Measurements from ENCODE around the gene KCTD14. TPM values are rescaled to one million over a fixed set of nuclear protein-coding genes. Genes with fewer than 3 reads are reported as not detected.
A peak's percentile ranks its signal among the peaks of the same experiment; 100 is the strongest.
"Not testable (repeated sequence)": the region's sequence is repeated elsewhere in the genome, so short reads cannot be mapped to it uniquely, and the experiment has no call there.

KCTD14 gene
- total and polyA plus RNA-seq, 4 experiments from 2014 or later: 0.20 TPM; not detected in 3

DNA sequence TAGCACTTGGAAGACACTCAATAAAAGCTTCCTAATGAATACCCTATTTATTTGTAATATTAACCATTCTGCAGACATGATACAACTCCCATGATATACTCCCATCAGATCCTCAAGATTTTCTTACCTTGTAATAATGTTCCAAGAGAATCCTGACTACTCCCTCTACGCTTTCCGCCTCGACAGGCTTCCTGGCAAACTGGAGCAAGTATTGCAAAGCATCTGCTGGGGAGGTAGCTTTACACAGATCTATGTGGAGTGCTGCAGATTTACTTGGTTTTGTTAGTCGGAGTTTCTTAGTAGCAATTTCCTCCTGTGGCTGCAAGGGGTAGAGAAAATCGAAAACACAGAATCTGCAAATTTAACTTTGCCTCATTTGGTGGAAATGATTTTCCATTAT is 32.1 kb downstream of the KCTD14 start:
- H3K36me3 ChIP-seq (ENCODE audit: insufficient read depth, low read length): peaks cover 11% of the 10 kb centered on the region
- no peak overlapping the region for H3K4me3 Mint-ChIP-seq
- H3K4me3 ChIP-seq (ENCODE audit: low read length in 2 of 2): no peak overlapping the region
- peaks cover 30 to 38% of the 10 kb centered on the region in 2 donors for H3K36me3 Mint-ChIP-seq
- peaks cover 0 to 2% (median 0%) of the 10 kb centered on the region in 8 donors for H3K9me3 Mint-ChIP-seq
- H3K27me3 ChIP-seq (ENCODE audit: insufficient read depth, low read length): no peaks in the 10 kb centered on the region
- intact Hi-C loops (cut with micrococcal nuclease): loop anchor here (10.0 kb wide), 2 partner anchors 356 to 516 kb away; partner anchors contain the start of genes CLNS1A and PAK1
- ChIA-PET POLR2A (ENCODE audit: partially characterized antibody) (no interaction called here), CTCF (ENCODE audit: partially characterized antibody) (interaction anchor here (1.1 kb wide), 1 partner anchor 10 kb away, joined by 3 read pairs; no protein-coding TSS in a partner anchor)
- peak overlapping the region in 1 of 7 donors; percentile 17 for H3K27ac Mint-ChIP-seq
- no peaks in the 10 kb centered on the region for H3K27me3 Mint-ChIP-seq
- DNase-seq: no peak
- no peaks in the 10 kb centered on the region for H3K9me3 ChIP-seq (ENCODE audit: control insufficient read depth in 1 of 2, low read length in 2 of 2)
- peaks cover 25% of the 10 kb centered on the region for H3K4me1 ChIP-seq (ENCODE audit: insufficient read depth, low read length)
- H3K27ac ChIP-seq (ENCODE audit: low read depth, low read length): no peak overlapping the region
- H3K4me1 Mint-ChIP-seq: peaks cover 21 to 55% (median 36%) of the 10 kb centered on the region in 4 donors

DNA sequence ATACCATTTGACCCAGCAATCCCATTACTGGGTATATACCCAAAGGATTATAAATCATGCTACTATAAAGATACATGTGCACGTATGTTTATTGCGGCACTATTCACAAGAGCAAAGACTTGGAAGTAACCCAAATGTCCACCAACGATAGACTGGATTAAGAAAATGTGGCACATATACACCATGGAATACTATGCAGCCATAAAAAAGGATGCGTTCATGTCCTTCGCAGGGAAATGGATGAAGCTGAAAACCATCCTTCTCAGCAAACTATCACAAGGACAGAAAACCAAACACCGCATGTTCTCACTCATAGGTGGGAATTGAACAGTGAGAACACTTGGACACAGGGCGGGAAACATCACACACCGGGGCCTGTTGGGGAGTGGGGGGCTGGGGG is 36.6 kb downstream of the KCTD14 start:
- peaks cover 11% of the 10 kb centered on the region for H3K36me3 ChIP-seq (ENCODE audit: insufficient read depth, low read length)
- POLR2A ChIA-PET (ENCODE audit: partially characterized antibody); H3K9me3 ChIP-seq (ENCODE audit: control insufficient read depth in 1 of 2, low read length in 2 of 2); H3K9me3 Mint-ChIP-seq; H3K4me3 Mint-ChIP-seq; H3K27me3 Mint-ChIP-seq; H3K27me3 ChIP-seq (ENCODE audit: insufficient read depth, low read length); intact Hi-C loops (cut with micrococcal nuclease); CTCF ChIA-PET (ENCODE audit: partially characterized antibody); H3K27ac ChIP-seq (ENCODE audit: low read depth, low read length); DNase-seq; H3K4me3 ChIP-seq (ENCODE audit: low read length in 2 of 2); H3K4me1 ChIP-seq (ENCODE audit: insufficient read depth, low read length): not testable (repeated sequence)
- H3K4me1 Mint-ChIP-seq: peaks cover 18 to 49% (median 31%) of the 10 kb centered on the region in 4 donors
- peak overlapping the region in 1 of 7 donors; percentile 4 for H3K27ac Mint-ChIP-seq
- peaks cover 66% of the 10 kb centered on the region in 2 donors for H3K36me3 Mint-ChIP-seq

DNA sequence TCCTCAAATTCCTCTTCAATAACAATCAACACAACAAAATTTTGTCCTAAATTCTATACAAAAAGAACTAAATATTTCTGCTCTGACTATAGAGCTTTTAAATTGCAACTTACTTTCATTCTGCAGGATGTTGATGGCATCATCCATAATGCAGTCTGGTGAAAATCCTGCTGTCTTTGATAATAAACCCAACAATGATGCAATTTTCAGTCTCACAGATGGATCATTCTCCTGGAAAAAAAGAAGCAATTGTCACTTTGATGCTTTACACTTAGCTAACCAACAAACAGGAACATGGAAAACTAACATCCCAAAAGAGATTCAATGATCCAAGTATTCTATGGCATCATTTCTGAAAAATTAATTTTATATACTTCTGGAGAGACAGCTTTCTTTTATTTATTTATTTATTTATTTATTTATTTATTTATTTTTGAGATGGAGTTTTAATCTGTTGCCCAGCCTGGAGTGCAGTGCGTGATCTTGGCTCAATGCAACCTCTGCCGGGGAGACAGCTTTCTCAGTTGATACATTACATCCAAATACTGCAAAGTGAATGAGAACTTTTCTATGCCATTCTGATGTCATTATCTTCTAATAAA is 41.6 kb downstream of the KCTD14 start:
- H3K27ac ChIP-seq (ENCODE audit: low read depth, low read length): no peak overlapping the region
- ChIA-PET POLR2A (ENCODE audit: partially characterized antibody) (interaction anchor here (0.6 to 1.0 kb wide), 2 partner anchors 12 to 18 kb away, joined by 3 to 6 read pairs; partner anchors contain the start of gene INTS4), CTCF (ENCODE audit: partially characterized antibody) (interaction anchor here (1.0 to 1.8 kb wide), 3 partner anchors 10 to 18 kb away, joined by 3 to 5 read pairs (median 4); no protein-coding TSS in a partner anchor)
- intact Hi-C loops (cut with micrococcal nuclease): no loop called here
- Mint-ChIP-seq H3K4me1 (peaks cover 9 to 29% (median 24%) of the 10 kb centered on the region in 4 donors), H3K9me3 (peaks cover 0 to 2% (median 0%) of the 10 kb centered on the region in 8 donors), H3K27ac (no peak overlapping the region), H3K27me3 (no peaks in the 10 kb centered on the region), H3K4me3 (no peak overlapping the region), H3K36me3 (peaks cover 59 to 75% of the 10 kb centered on the region in 2 donors)
- no peaks in the 10 kb centered on the region for H3K4me1 ChIP-seq (ENCODE audit: insufficient read depth, low read length)
- no peaks in the 10 kb centered on the region for H3K9me3 ChIP-seq (ENCODE audit: control insufficient read depth in 1 of 2, low read length in 2 of 2)
- no peak overlapping the region for H3K4me3 ChIP-seq (ENCODE audit: low read length in 2 of 2)
- no peak for DNase-seq
- peaks cover 20% of the 10 kb centered on the region for H3K36me3 ChIP-seq (ENCODE audit: insufficient read depth, low read length)
- H3K27me3 ChIP-seq (ENCODE audit: insufficient read depth, low read length): no peaks in the 10 kb centered on the region

DNA sequence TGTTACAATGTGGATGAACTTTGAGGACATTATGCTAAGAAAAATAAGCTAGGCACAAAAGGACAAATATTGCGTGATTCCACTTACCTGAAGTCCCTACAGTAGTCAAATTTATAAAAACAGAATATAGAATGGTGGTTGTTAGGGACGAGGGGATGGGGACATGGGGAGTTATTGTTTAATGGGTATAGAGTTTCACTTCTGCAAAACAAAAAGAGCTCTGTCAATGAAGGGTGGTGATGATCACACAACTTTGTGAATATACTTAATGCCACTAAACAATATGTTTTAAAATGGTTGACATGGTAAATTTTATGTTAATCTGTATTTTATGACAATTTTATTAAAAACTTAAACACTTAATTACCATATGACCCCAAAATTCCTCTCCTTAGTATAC is 54.7 kb downstream of the KCTD14 start:
- Mint-ChIP-seq H3K9me3 (no peaks in the 10 kb centered on the region), H3K36me3 (peaks cover 27 to 39% of the 10 kb centered on the region in 2 donors), H3K4me3 (no peak overlapping the region), H3K27ac (peak overlapping the region in 1 of 7 donors; percentile 19), H3K27me3 (no peaks in the 10 kb centered on the region), H3K4me1 (peaks cover 0 to 4% (median 0%) of the 10 kb centered on the region in 4 donors)
- no peak overlapping the region for H3K27ac ChIP-seq (ENCODE audit: low read depth, low read length)
- no peak overlapping the region for H3K4me3 ChIP-seq (ENCODE audit: low read length in 2 of 2)
- no peaks in the 10 kb centered on the region for H3K9me3 ChIP-seq (ENCODE audit: control insufficient read depth in 1 of 2, low read length in 2 of 2)
- H3K36me3 ChIP-seq (ENCODE audit: insufficient read depth, low read length): no peaks in the 10 kb centered on the region
- no peaks in the 10 kb centered on the region for H3K27me3 ChIP-seq (ENCODE audit: insufficient read depth, low read length)
- no peak for DNase-seq
- POLR2A ChIA-PET (ENCODE audit: partially characterized antibody): no interaction called here
- CTCF ChIA-PET (ENCODE audit: partially characterized antibody): no interaction called here
- no peaks in the 10 kb centered on the region for H3K4me1 ChIP-seq (ENCODE audit: insufficient read depth, low read length)
- intact Hi-C loops (cut with micrococcal nuclease): no loop called here

DNA sequence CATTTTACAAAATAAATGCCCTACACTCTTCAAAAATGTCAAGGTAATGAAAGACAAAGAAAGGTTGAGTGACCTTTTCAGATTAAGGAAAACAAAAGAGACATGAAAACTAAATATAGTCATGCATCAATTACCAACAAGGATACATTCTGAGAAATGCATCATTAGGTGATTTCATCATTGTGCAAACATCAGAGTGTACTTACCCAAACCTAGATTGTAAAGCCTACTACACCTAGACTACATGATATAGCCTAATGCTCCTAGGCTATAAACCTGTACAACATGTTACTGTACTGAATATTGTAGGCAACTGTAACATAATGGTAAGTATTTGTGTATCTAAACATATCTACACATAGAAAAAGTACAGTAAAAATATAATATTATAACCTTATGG is 55.3 kb downstream of the KCTD14 start:
- CTCF ChIA-PET (ENCODE audit: partially characterized antibody): no interaction called here
- DNase-seq: no peak
- intact Hi-C loops (cut with micrococcal nuclease): no loop called here
- H3K27ac ChIP-seq (ENCODE audit: low read depth, low read length): no peak overlapping the region
- H3K9me3 ChIP-seq (ENCODE audit: control insufficient read depth in 1 of 2, low read length in 2 of 2): no peaks in the 10 kb centered on the region
- Mint-ChIP-seq H3K4me3 (no peak overlapping the region), H3K4me1 (peaks cover 0 to 4% (median 0%) of the 10 kb centered on the region in 4 donors), H3K27me3 (no peaks in the 10 kb centered on the region), H3K36me3 (peaks cover 22 to 34% of the 10 kb centered on the region in 2 donors), H3K9me3 (no peaks in the 10 kb centered on the region), H3K27ac (no peak overlapping the region)
- POLR2A ChIA-PET (ENCODE audit: partially characterized antibody): no interaction called here
- no peaks in the 10 kb centered on the region for H3K36me3 ChIP-seq (ENCODE audit: insufficient read depth, low read length)
- no peaks in the 10 kb centered on the region for H3K27me3 ChIP-seq (ENCODE audit: insufficient read depth, low read length)
- no peak overlapping the region for H3K4me3 ChIP-seq (ENCODE audit: low read length in 2 of 2)
- no peaks in the 10 kb centered on the region for H3K4me1 ChIP-seq (ENCODE audit: insufficient read depth, low read length)

DNA sequence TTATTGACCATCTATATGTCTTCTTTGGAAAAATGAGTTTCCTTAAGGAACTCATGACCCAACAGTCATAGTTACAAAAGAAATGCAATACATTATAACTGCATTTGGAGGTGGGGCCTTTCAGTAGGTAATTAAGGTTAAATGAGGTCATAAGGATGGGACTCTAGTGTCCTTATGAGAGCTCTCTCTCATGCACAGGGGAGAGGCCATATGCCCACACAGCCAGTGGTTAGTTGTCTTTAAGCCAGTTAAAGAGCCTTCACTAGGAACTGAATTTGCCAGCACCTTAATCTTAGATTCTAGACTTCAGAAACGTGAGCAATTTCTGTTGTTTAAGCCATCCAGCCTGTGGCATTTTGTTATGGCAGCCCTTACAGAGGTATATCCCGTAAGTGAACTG is 56.0 kb downstream of the KCTD14 start:
- Histone ChIP-seq H3K4me1 (ENCODE audit: insufficient read depth, low read length) (no peaks in the 10 kb centered on the region), H3K27me3 (ENCODE audit: insufficient read depth, low read length) (no peaks in the 10 kb centered on the region), H3K27ac (ENCODE audit: low read depth, low read length) (no peak overlapping the region), H3K4me3 (ENCODE audit: low read length in 2 of 2) (no peak overlapping the region), H3K36me3 (ENCODE audit: insufficient read depth, low read length) (no peaks in the 10 kb centered on the region), H3K9me3 (ENCODE audit: control insufficient read depth in 1 of 2, low read length in 2 of 2) (no peaks in the 10 kb centered on the region)
- Mint-ChIP-seq H3K9me3 (no peaks in the 10 kb centered on the region), H3K36me3 (peaks cover 19 to 34% of the 10 kb centered on the region in 2 donors), H3K4me1 (peaks cover 0 to 4% (median 0%) of the 10 kb centered on the region in 4 donors), H3K27me3 (no peaks in the 10 kb centered on the region), H3K27ac (no peak overlapping the region), H3K4me3 (no peak overlapping the region)
- ChIA-PET POLR2A (ENCODE audit: partially characterized antibody) (no interaction called here), CTCF (ENCODE audit: partially characterized antibody) (no interaction called here)
- no peak for DNase-seq
- intact Hi-C loops (cut with micrococcal nuclease): no loop called here

DNA sequence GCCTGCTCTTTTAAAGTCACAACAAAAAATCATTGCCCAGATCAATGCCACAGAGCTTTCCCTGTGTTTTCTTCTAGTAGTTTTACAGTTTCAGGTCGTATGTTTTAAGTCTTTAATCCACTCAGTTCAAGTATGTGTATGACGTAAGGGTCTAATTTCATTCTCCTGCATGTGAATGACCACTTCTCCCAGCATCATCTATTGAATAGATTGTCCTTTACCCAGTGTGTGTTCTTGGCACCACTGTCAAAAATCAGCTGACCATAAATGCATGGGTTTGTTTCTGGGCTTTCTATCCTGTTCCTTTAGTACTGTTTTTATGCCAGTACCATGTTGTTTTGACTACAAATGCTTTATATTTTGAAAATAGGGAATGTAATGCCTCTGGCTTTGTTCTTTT is 56.7 kb downstream of the KCTD14 start:
- Histone ChIP-seq H3K9me3 (ENCODE audit: control insufficient read depth in 1 of 2, low read length in 2 of 2) (no peaks in the 10 kb centered on the region), H3K27ac (ENCODE audit: low read depth, low read length) (no peak overlapping the region), H3K4me1 (ENCODE audit: insufficient read depth, low read length) (no peaks in the 10 kb centered on the region), H3K36me3 (ENCODE audit: insufficient read depth, low read length) (no peaks in the 10 kb centered on the region), H3K4me3 (ENCODE audit: low read length in 2 of 2) (no peak overlapping the region), H3K27me3 (ENCODE audit: insufficient read depth, low read length) (no peaks in the 10 kb centered on the region)
- no peak for DNase-seq
- ChIA-PET POLR2A (ENCODE audit: partially characterized antibody) (no interaction called here), CTCF (ENCODE audit: partially characterized antibody) (no interaction called here)
- intact Hi-C loops (cut with micrococcal nuclease): no loop called here
- H3K4me1 Mint-ChIP-seq: peaks cover 0 to 2% (median 0%) of the 10 kb centered on the region in 4 donors
- peaks cover 25 to 33% of the 10 kb centered on the region in 2 donors for H3K36me3 Mint-ChIP-seq
- no peaks in the 10 kb centered on the region for H3K27me3 Mint-ChIP-seq
- no peaks in the 10 kb centered on the region for H3K9me3 Mint-ChIP-seq
- peak overlapping the region in 1 of 8 donors; percentile 5 for H3K4me3 Mint-ChIP-seq
- H3K27ac Mint-ChIP-seq: no peak overlapping the region
